ENCODE measurements around the gene FBXO21.

The FBXO21 gene

DNA sequence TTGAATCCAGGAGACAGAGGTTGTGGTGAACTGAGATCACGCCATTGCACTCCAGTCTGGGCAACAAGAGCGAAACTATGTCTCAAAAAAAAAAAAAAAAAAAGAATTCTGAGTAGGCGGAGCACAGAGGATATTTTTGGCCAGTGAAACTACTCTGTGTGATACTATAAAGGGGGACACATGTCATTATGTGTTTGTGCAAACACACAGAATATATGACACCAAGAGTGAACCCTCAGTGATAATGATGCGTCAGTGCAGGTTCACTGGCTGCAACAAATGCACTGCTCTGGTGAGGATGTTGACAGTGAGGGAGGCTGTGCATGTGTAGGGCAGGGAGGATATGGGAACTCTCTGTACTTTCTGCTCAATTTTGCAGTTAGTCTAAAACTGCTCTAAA lies 24.2 kb downstream of the FBXO21 start:
- DNase-seq (ENCODE audit: low read depth, low spot score): no peak

DNA sequence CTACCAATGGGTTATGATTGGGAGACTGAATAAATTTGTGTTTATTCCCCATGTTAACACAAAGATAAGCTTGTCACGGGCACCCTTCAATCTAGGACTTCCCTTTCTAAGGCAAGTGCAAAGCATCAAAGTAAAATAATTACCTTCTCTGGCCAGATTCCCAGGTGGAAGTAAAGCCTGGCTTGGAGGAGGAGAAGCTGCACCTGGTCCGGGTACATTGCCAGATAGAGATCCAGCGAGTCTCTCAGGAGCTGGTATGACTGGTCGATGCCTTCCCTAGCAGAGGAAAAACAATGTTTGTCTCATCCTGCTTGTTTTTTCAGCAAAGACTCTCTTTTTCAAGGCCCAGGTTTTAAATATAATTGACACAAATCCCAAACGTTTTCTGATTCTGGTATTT lies 24.9 kb downstream of the FBXO21 start:
- no peak for DNase-seq (ENCODE audit: low read depth, low spot score)

DNA sequence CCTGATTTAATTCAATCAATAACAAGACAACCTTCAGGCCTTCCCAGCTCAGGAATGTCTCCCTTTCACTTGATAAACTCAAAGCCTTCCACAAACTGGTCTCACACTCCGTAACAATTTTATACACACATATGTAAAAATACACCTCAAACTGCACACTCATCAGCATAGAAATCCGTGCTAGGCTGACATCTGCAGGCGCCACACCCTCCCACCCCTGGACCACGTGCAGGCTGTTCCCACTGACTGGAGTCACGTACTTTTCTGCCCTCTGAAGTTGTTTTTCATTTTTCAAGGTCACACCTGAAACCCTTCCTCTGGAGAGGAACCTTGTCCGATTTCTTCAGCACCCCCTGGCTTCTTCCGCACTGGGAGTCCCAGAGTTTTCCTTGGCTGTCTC lies 27.6 kb downstream of the FBXO21 start:
- no peak for DNase-seq (ENCODE audit: low read depth, low spot score)

DNA sequence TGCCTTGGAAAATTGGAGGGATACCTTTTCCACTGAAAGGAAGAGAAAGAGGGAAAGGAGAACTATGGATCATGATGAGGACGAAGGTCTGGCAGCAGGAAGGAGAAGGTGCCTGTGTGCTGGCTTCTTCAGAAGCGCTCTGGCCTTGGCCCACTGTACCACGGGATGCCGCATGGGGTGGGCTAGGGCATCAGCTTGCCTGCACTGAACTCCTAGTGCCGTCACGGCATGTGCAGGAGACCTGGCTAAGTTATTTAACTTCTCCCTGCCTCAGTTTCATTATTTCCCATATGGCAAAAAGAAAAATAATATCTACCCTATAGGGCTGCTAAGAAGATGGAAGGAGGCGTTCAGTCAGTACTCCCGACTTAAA lies 28.1 kb downstream of the FBXO21 start:
- no peak for DNase-seq (ENCODE audit: low read depth, low spot score)

DNA sequence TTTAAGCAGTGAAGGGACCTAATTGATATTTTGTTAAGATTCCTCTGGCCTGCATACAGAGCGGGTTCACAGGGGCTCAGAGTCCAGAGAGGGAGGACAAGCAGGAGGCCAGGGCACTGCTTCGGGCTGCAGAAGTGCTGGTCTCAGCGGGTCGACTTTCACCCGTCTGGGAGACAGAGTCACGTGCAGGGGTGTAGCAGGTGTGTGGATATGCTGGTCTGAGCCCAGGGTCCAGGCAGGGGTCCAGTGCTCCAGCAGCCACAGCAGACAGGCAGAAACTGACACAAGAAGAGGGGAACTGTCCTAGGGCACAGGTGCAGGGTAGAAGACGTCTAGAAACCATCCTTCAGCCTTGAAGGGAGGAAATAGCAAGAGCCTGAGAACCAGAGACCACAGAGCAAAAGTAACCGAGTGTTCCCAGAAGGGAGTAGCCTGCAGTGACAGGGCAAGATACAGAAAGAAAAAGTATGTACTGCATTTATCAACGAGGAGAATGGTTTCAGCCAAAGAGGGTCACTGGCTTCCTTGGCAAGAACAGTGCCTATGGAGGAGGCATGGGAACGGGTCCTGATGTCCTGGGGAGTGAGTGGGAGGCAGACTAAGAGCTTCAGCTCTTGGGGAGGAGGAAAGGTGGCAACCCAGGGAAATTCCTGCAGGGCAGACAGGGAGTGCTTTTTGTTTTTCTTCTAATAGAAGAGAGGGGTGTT lies 28.7 kb downstream of the FBXO21 start:
- no peak for DNase-seq (ENCODE audit: low read depth, low spot score)

DNA sequence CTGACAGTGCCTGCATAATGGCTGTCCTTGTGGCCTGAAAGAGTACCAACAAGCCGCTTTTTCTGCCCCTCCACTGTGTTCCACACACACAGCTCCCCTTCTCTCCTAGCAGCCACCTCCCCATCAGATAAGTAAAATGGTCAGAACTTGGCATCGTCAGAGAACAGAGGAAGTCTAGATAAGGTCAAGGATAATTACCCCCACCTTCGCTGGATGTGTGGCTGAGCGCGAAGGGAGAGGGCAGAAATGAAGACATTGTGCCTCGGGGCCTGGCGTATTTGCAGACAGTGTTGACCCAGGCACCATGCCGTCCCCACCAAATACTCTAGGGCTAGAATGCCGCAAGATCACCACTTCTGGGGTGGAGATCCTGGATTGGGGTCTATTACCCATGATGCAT lies 30.6 kb downstream of the FBXO21 start:
- DNase-seq (ENCODE audit: low read depth, low spot score): no peak

DNA sequence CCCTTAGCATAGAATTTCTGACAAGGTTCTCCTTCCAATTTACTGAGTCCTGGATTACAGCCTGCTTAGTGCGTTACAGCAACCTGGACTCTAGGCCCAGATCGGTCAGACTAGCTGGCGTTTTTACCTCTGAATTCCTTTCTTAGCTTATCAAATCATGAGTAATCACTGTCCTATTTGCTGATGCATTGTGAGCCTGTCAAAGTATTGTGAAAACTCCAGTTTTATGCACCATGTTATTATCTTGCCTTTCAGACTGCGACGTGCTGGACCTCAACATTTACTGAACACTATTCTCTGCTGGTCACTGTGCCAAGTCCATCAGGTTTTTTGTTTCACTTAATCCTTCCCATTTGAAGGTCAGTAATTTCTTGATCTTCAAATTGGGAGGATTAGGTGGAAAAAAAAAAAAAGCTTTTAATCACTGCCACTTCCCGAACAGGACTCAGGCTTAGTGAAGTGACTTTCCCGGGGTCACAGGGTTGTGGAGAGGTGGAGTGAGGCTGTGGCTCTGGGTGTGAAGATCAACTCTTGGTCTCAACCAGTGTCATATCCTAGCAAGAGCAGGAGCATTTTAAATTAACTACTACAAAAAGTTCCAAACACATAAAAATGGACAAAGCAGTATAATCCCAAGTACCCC lies 31.2 kb downstream of the FBXO21 start:
- DNase-seq (ENCODE audit: low read depth, low spot score): no peak

DNA sequence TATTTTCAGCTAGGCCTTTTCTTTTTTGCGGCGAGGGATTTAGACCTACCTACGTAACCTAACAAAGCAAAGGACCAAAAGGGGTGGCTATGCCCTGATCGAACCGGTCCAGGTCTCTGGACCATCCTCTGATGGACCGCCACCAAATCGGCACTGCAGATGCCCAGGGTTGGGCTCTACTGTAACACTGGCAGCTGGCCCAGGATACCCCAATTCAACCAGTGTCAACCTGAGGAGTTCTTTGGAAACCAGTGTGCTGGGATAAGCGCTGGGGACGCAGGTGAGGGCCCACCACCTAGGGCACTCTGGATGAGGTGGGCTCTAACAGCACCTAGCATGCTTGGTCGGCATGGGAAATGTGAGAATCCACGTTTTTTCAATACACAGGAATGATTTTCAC lies 32.2 kb downstream of the FBXO21 start:
- DNase-seq (ENCODE audit: low read depth, low spot score): no peak

DNA sequence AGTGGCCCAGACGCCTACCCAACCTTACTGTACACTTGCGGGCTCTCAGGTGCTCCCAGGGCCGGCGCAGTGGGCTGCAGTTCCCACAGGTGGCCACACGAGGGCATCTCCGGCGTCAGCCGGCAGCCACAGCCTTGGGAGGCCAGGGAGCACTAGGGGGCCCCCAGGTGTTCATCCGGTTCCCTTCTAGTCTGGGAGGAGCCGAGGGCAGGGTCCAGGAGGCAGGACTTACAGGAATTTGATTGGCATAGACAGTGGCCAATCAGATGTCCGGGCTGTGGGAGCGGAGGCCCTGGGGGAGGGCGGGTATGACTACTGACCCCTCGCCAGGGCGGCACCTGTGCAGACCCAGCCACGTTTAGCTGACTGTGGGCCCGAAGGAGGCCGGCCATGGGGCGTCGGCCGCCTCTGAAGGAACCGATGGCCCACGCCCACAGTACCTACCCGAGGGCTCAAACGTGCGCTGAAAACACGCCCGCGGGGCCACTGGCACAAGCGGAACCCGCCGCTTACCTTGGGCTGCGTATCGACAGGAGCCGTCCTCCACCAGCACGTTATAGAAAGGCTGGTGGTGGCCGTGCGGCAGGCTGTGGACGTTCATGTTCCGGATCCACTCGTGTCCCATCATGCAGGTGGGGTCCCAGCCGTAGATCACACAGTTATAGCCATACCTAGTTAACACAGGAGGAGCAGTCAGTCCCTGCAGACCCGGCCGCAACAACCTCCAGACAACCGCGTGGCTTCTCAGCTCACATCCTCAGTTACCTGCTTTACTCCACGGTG lies 34.8 kb downstream of the FBXO21 start:
- peak; percentile 98 for DNase-seq (ENCODE audit: low read depth, low spot score)

DNA sequence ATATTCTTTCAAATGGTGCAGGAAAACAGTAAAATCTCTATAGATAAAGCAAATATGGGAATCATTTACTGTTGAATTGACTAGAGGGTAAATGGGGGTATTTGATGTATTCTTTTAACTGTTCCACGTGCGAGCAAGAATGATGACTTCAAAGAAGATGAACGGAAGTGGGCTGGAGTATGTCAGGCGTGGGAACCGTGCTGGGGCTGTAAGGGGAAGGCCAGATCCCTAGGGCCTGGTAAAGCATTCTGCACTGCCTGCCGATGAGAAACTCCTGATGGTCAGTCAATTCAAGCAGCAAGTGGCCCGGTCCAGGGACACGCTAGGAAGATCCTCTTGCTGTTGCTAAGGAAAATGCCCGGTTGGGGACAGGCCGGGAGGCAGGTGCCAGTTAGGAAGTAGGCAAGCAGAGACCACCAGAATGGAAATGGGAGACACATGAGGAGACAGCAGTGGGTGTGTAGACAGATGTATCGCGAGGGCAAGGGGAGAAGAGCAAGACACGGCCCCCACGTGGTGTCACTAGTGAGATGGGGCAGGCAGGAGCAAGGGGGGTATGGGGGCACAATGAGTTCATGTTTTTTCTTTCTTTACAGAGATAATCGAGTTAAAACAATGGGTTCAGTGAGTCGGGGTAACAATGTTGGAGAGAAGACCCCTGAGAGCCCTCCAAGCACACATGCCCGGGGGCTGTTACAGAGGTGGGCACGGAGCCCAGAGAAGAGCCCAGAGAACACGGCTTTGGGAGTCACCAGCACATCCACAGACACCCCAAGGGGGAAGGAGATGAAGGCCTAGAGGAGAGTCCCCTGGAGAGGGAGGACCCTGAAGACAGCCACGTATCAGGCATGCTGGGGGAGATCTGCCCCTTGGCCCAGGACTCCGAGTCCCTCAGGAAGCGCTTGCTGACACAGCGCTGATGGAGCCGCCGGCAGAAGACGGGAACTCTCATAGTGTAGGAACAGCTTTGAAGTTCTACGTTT lies 37.2 kb downstream of the FBXO21 start:
- DNase-seq (ENCODE audit: low read depth, low spot score): no peak

DNA sequence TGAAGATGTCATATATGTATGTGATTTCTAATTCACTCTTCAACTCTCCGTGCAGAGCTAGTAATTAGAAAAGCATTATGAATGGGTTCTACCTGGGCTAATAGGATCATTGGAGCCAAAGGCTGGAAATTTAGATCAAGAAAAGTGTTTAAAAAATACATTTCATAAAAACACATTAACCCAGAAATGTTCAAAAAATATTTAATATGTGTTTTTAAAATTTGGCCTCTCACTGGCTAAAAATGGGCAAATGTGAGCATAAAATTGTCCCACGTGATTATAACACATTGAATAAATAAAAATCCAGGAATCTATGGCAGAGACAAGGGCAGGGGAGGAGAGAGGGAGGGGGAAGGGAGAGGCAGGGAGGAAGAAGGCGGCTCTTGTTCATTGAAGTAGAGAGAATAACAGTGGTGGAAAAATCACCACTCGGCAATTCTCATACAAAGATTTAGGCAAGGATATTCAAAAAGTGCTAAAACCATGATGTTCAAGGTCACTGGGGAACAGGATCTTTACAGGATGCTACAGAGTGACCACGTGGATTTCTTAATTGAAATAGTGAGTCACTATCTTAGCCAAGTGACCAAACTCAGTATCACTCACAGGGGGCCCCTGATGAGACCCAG lies 38.8 kb downstream of the FBXO21 start:
- no peak for DNase-seq (ENCODE audit: low read depth, low spot score)

DNA sequence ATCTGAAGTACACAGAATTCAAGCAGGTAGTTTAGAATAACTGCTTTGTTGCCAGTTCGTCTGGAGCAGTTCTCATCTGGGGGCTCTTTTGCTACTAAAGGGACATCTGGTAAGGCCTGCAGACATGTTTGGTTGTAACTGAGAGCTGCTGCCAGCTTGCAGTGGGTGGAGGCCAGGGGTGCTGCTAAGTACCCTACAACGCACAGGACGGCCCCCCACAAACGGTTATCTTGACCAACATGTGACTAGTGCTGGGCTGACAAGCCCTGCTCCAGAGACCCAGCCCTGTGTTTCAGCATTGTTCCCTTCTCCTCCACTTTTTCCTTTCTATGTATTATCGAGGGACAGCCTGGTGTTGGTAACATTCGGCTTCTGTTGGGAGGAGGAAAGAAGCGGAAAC lies 40.8 kb downstream of the FBXO21 start:
- DNase-seq (ENCODE audit: low read depth, low spot score): no peak

DNA sequence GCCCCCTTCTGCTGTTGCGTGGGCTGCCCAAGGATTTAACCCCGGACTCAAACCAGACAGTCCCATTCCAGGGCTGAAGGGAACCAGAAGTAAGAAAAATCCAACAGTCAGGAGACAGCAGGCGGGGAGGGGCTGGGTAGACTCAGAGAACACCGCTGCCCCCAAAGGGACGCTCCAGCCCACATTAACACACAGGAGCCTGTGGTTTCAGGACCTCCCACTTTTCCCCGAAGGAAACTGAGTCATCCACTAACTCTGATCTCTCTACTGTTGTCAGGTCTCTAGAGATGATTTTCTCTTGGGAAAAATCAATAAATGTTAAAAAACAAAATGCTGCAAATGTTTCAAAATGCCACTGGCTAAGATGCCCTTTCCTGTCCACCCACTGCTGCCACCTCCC lies 41.6 kb downstream of the FBXO21 start:
- DNase-seq (ENCODE audit: low read depth, low spot score): no peak

DNA sequence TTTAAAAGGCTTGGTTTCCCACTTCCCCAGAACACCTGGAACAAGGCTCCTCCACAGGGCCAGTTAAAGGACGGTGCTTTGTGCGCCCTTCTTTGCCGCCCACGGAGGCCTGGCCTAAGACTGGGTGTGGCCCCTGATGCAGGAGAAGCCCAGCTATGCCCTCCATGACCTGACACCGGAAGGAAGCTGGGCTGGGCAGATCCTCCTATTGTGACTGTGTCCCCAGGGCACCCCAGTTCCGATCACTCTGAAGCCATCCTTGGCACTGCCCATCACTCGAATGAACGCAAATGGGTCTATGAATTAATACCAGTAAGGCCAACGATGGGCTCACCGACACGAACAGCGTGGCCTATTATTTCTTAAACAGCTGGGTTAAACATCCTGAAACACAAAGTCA lies 42.6 kb downstream of the FBXO21 start:
- DNase-seq (ENCODE audit: low read depth, low spot score): no peak

DNA sequence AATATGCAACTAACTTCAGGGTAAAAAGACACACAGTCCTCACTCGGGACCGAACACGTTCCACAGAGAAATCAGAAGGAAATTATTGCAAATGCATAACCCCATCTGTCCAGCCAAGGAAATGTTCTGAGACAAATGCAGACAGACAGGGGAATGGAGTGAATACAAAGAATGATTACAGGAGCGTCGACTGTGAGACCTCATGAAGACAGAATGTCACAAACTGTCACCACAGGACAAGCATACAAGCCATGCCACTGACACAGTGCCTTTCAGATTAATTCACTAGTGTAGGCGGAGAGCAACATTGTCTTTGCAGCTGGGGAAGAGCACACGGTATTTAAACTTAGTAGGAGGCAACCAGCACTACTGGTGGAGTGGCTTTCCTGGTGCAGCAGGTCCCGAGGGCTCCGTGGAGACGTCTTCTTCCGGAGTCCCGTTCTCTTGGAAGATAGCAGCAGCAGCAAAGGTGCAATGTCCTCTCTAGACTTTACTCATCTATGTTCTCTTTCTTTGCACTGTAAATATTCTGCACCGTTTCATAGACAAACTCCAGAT lies 44.6 kb downstream of the FBXO21 start:
- DNase-seq (ENCODE audit: low read depth, low spot score): no peak

DNA sequence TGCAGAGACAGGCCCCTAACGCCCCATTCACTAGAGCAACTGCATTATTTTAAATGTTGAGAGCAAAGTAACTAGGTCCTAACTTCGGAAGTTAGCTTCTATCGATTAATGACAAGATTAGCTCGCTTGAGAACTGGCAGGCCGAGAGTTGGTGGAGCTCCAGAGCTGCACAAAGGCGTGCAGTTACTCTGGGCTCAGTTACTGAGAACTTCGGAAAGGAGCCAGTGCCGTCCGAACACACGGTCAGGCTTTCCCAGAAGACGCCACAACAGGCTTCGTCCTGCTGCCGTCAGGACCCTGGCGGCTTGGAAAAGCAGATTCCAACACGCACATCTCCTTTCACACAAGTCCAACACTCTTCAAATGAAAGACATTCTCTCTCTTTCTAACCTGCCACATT lies 45.7 kb downstream of the FBXO21 start:
- DNase-seq (ENCODE audit: low read depth, low spot score): no peak

DNA sequence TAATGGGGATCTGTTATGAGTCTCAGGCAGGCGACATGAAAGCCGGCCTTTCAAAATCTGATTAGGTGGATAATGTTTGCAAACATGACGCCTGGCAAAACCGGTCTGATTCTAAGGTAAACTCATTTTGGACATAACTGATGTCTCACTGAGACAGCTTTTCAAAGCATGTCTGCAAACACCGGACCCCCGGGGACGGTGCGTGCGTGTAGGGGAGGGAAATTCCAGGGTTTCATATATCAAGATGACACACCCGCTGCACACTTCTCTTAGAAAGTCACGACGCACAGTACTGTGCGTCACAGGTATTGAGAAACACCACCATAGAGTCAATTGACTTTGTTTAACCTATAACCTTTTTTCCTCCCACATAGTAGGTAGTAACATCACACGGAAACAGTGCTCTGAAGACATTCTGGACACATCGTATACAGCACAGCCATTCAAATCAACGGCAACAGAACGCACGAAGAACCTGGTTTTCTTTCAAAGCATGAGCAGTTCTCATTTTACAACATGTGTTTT lies 47.2 kb downstream of the FBXO21 start:
- no peak for DNase-seq (ENCODE audit: low read depth, low spot score)

DNA sequence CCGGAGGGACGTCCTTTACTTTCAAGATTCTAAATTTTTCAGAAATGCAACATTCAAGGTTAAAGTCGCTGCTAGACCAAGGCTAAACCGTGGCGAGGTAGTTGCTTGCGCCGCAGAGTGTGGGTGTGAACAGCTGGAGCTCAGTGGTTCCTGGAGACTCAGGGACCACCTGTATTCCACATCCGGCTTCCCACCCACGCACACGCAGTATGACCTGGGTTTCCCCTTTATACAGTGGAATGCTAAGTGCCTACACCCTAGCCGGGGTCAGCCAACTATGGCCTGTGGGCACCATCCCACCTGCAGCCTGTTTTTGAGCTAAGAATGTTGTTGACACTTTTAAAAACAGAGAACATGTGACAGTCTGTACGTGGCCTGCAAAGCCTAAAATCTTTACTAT lies 48.2 kb downstream of the FBXO21 start:
- no peak for DNase-seq (ENCODE audit: low read depth, low spot score)

DNA sequence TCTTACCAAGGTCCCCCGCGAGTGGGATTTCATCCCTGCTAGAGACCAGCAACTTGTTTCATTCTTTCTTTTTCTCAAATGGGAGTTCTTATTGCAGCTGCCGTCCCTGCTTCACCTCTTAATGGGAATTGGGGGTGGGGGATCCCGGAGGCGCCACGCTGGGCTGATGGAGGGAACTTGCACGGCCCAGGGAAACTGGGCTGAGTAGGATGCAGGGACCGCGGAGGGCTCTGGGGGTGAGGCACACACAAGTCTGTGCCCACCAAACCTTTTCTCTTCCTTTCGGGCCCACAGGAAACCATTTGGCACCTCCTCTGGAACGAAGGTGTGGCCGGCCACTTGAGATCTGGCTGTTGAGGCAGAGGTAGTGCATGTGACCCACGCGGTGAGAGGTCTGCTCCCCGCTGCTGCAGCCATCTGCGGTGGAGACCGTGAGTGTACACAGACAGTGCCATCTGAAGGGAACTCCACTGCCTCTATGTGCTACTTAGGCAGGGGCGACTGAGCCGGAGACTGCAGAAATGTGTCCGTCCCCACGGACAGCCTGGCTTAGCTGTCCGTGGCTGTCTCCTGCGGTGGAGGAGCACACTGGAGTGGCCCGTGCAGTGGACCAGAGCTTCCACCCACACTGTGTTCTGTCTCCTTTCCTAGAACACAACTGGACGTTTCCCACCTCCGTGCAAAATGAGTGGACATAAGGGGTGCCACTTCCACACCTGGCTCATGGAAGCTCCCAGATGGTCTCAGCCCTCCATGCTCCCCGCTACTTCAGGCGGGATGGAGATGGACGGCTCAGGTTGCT lies 49.0 kb downstream of the FBXO21 start:
- DNase-seq (ENCODE audit: low read depth, low spot score): no peak

Measured in iPS DF 19.7 (cell line).